A673 (cell line): ENCODE data around the gene PIK3R6. TPM values are rescaled to one million over a fixed set of nuclear protein-coding genes. Genes with fewer than 3 reads are reported as not detected.

Experiments
- BruUV-seq: library from RNA; stranded (reverse); fragments of 400-500 nt; replicated peaks from 2 replicates; lab custom pipeline; 2021; lab: Mats Ljungman, UMichigan
- CTCF ChIA-PET: fragments of 300-600 bp; sonication (Branson Sonifier 250); formaldehyde crosslinking; loops from one replicate; lab custom pipeline; 2022; ENCODE audit warnings: antibody characterized with exemption; lab: Charles Lee
- POLR2A ChIA-PET: fragments of 300-600 bp; sonication (Branson Sonifier 250); formaldehyde crosslinking; loops from one replicate; lab custom pipeline; 2022; ENCODE audit warnings: antibody characterized with exemption; ENCODE audit not compliant: low non-redundant PET; lab: Charles Lee
- DNase-seq: peaks from one replicate; pipeline ENCODE4 v3.0.0-alpha.2; 2015; ENCODE audit warnings: low spot score
- H3K27ac ChIP-seq: fragments of 200-600 bp; sonication (generic); 2 replicates; pipeline ENCODE4 v1.5.1; 2016; ENCODE audit warnings: mixed run types, low read depth, mild to moderate bottlenecking, mixed read lengths, antibody characterized with exemption, low read length; ENCODE audit not compliant: poor library complexity, severe bottlenecking
- H3K27me3 ChIP-seq: fragments of 200-600 bp; sonication (generic); replicated peaks from 2 replicates; pipeline ENCODE4 v1.6.1; 2017; ENCODE audit warnings: mixed run types, low read depth, mild to moderate bottlenecking, mixed read lengths, antibody characterized with exemption, low read length; ENCODE audit not compliant: insufficient read depth, poor library complexity
- H3K36me3 ChIP-seq: fragments of 200-600 bp; sonication (generic); 2 replicates; pipeline ENCODE4 v1.6.1; 2016; ENCODE audit warnings: mixed run types, mild to moderate bottlenecking, mixed read lengths, antibody characterized with exemption, low read length; ENCODE audit not compliant: insufficient read depth, poor library complexity, severe bottlenecking
- H3K4me1 ChIP-seq: fragments of 200-600 bp; sonication (generic); 2 replicates; pipeline ENCODE4 v1.6.1; 2017; ENCODE audit warnings: mixed run types, mild to moderate bottlenecking, mixed read lengths, antibody characterized with exemption, low read length; ENCODE audit not compliant: insufficient read depth, poor library complexity, severe bottlenecking
- H3K4me3 ChIP-seq: fragments of 200-600 bp; sonication (generic); 2 replicates; pipeline ENCODE4 v1.5.1; 2016; ENCODE audit warnings: low read depth, mixed run types, mild to moderate bottlenecking, mixed read lengths, low read length; ENCODE audit not compliant: poor library complexity, severe bottlenecking
- H3K9me3 ChIP-seq: fragments of 200-600 bp; sonication (generic); 2 replicates; pipeline ENCODE4 v1.6.1; 2016; ENCODE audit warnings: mixed run types, low read depth, mild to moderate bottlenecking, mixed read lengths, antibody characterized with exemption, low read length; ENCODE audit not compliant: poor library complexity, severe bottlenecking
- CTCF ChIP-seq: fragments of 300-800, 200-600 bp; sonication (generic); conservative IDR thresholded peaks from 2 replicates; pipeline ENCODE4 v1.5.1; 2017; ENCODE audit warnings: low read depth, mild to moderate bottlenecking, antibody characterized with exemption, low read length, moderate library complexity, mixed read lengths
- EZH2 ChIP-seq: fragments of 200-600 bp; sonication (generic); IDR thresholded peaks from 2 replicates; pipeline ENCODE4 v1.6.1; 2017; ENCODE audit warnings: borderline replicate concordance, low read depth, mild to moderate bottlenecking, mixed read lengths, antibody characterized with exemption, low read length; ENCODE audit not compliant: poor library complexity, severe bottlenecking
- intact Hi-C: fragments of 100-400 bp; cut with micrococcal nuclease; formaldehyde crosslinking; loops from one replicate; pipeline ENCODE4 v1.10.0; 2022; ENCODE audit not compliant: unreplicated experiment
- total RNA-seq: library from RNA; stranded (reverse); gene quantifications from 2 replicates; pipeline ENCODE4 v1.2.3, GENCODE V29; 2021

The PIK3R6 gene
- total RNA-seq, 1 experiment from 2014 or later: not detected

DNA sequence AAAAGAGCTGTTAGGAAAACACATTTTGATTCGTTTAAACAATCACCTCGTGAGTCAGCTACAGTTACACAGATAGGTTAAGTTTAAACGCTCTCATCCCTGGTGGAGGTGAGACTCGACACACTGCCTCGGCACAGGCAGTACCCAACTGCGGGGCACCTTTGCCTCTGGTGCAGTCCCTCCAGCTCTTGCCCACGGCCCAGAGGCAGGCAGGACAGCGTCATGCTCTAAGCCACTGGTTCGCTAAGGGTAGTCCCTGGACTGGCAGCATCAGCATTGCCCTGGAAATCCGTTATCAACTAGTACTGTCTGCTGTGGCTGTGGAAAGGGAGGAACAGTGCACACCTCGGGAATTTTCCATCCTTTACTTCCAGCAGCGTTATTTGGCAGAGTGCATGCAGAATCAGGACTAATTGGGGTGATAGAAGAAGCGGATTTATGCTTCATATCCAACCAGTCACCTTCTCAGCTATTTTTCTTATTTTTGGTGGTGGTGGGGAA lies 3.7 kb upstream of the PIK3R6 start:
- H3K4me3 ChIP-seq: no peak overlapping the region
- no peaks in the 10 kb centered on the region for H3K9me3 ChIP-seq
- intact Hi-C loops: no loop called here
- BruUV-seq: no TSS peak
- ChIA-PET POLR2A (interaction anchor here (0.6 kb wide), 1 partner anchor 53 kb away, joined by 4 read pairs; no protein-coding TSS in a partner anchor), CTCF (no interaction called here)
- TF ChIP-seq EZH2 (no peak), CTCF (no peak)
- H3K36me3 ChIP-seq: no peaks in the 10 kb centered on the region
- no peaks in the 10 kb centered on the region for H3K4me1 ChIP-seq
- DNase-seq: no peak
- no peaks in the 10 kb centered on the region for H3K27me3 ChIP-seq
- no peak overlapping the region for H3K27ac ChIP-seq

- Histone ChIP-seq H3K9me3 (no peaks in the 10 kb centered on the region), H3K36me3 (no peaks in the 10 kb centered on the region), H3K27ac (no peak overlapping the region), H3K4me3 (no peak overlapping the region), H3K4me1 (no peaks in the 10 kb centered on the region), H3K27me3 (no peaks in the 10 kb centered on the region)
- POLR2A ChIA-PET: no interaction called here
- no TSS peak for BruUV-seq
- CTCF ChIA-PET: no interaction called here
- no peak for DNase-seq
- intact Hi-C loops: no loop called here
- TF ChIP-seq CTCF: no peak
These were observed 3.0 kb upstream of the PIK3R6 start for GRCh38 chr17:8870406-8871040.

- CTCF ChIA-PET: interaction anchor here (0.5 kb wide), 1 partner anchor 9 kb away, joined by 7 read pairs; no protein-coding TSS in a partner anchor
- POLR2A ChIA-PET: no interaction called here
- BruUV-seq: no TSS peak
These were observed 1.8 kb upstream of the PIK3R6 start for GRCh38 chr17:8869114-8869815.

More at GRCh38 chr17:8869114-8869815, 1.8 kb upstream of the PIK3R6 start:
- TF ChIP-seq EZH2 (no peak), CTCF (no peak)
- Histone ChIP-seq H3K27ac (no peak overlapping the region), H3K9me3 (no peaks in the 10 kb centered on the region), H3K4me1 (no peaks in the 10 kb centered on the region), H3K4me3 (no peak overlapping the region), H3K27me3 (no peaks in the 10 kb centered on the region), H3K36me3 (no peaks in the 10 kb centered on the region)
- intact Hi-C loops: no loop called here
- DNase-seq: no peak
